K562 (cell line): ENCODE data around the gene OSCP1. TPM values are rescaled to one million over a fixed set of nuclear protein-coding genes. Genes with fewer than 3 reads are reported as not detected.

ENCODE experiments used
- AFF1 ChIP-seq, 2 experiments: fragments of 450-650 bp; IDR thresholded peaks; 2 replicates each; pipeline ENCODE4 v1.6.1; 2018; ENCODE audit warnings: mild to moderate bottlenecking in 2 of 2, low read depth in 1 of 2; ENCODE audit not compliant: partially characterized antibody in 2 of 2
- ATF4 ChIP-seq: fragments of 450-650 bp; formaldehyde crosslinking; IDR thresholded peaks from 2 replicates; pipeline ENCODE4 v1.4.0; 2022; ENCODE audit warnings: mild to moderate bottlenecking, moderate library complexity
- C11orf30 ChIP-seq: fragments of 450-650 bp; IDR thresholded peaks from 2 replicates; pipeline ENCODE4 v1.6.1; 2016; ENCODE audit warnings: low read depth, mild to moderate bottlenecking
- CHD7 ChIP-seq: fragments of 200-600 bp; sonication (generic); IDR thresholded peaks from one replicate; pipeline ENCODE4 v1.6.1; 2012; ENCODE audit warnings: mild to moderate bottlenecking, low read depth, low read length, inconsistent platforms
- CSDE1 ChIP-seq, 2 experiments: fragments of 450-650 bp; IDR thresholded peaks; 2 replicates each; pipeline ENCODE4 v1.6.1; 2016; ENCODE audit warnings: mild to moderate bottlenecking in 1 of 2
- MBD2 ChIP-seq: sonication (generic); IDR thresholded peaks from 2 replicates; pipeline ENCODE4 v1.6.1; 2016; ENCODE audit warnings: low read depth, borderline replicate concordance
- PBX2 ChIP-seq, 2 experiments: IDR thresholded peaks in 1 of 2; conservative IDR thresholded peaks in 1 of 2; 2 replicates each; pipeline ENCODE4 v1.6.1; 2016; ENCODE audit warnings: low read depth in 2 of 2, mild to moderate bottlenecking in 1 of 2, missing compliant biosample characterization in 1 of 2, missing genetic modification characterization in 1 of 2, moderate library complexity in 1 of 2
- RAD51 ChIP-seq: fragments of 450-650 bp; IDR thresholded peaks from 2 replicates; pipeline ENCODE4 v1.7.1; 2016; ENCODE audit warnings: low read depth, mild to moderate bottlenecking, borderline replicate concordance
- polyA plus RNA-seq, 8 experiments: library from polyadenylated mRNA; depleted of rRNA in 4 of 8; stranded (reverse) in 5 of 8; unstranded in 3 of 8; fragments of >200 nt; fragmentation: Nextera tagmentation in 2 of 8; fragmentation: Illumina TruSeq in 1 of 8; extraction: Ambion mirVana in 2 of 8; extraction: Trizol in 1 of 8; gene quantifications; 2 replicates each; pipeline versions ENCODE4 v1.2.1 to v1.2.3, GENCODE V29; 2011 to 2014; ENCODE audit warnings: inconsistent platforms in 1 of 8, missing spikeins in 1 of 8
- total RNA-seq, 7 experiments: library from RNA; depleted of rRNA in 6 of 7; stranded (reverse); fragments of >200 nt in 6 of 7; fragmentation: Illumina TruSeq in 2 of 7; extraction: Trizol in 2 of 7; gene quantifications; 2 replicates each; pipeline versions ENCODE4 v1.2.1 to v1.2.3, GENCODE V29; 2011 to 2021; ENCODE audit warnings: low replicate concordance in 1 of 7

OSCP1 gene
- total and polyA plus RNA-seq, 9 of the 15 experiments (the other 6 are each of a cell fraction or from before 2014, with no cell fraction given): 0.15 to 0.40 (median 0.33) TPM; not detected in 5

- no peak for TF ChIP-seq CHD7
- peak; percentile 60; the same call in 1 of the 2 replicates for TF ChIP-seq MBD2
- TF ChIP-seq CSDE1 (IDR thresholded peaks at IDR 0.05): no peak
- no peak for TF ChIP-seq C11orf30
- no peak for TF ChIP-seq RAD51
- TF ChIP-seq ATF4 (CRISPR knock-in tag): no peak
- no peak for TF ChIP-seq AFF1 (IDR thresholded peaks at IDR 0.05; ENCODE audit: low read depth in 1 of 2, partially characterized antibody in 2 of 2)
- no peak for TF ChIP-seq PBX2 (CRISPR knock-in tag; IDR thresholded peaks at IDR 0.05; ENCODE audit: low read depth)
- no peak for TF ChIP-seq PBX2 (tag; conservative IDR thresholded peaks at IDR 0.05; ENCODE audit: low read depth)
Measured at GRCh38 chr1:36492491-36492890, 42.2 kb upstream of the OSCP1 start (continued).
